Measurements from ENCODE around the gene PRR18.

GRCh38 chr6:166313255-166314070, 5.3 kb upstream of the PRR18 start:
- TF ChIP-seq CTCF (IDR thresholded peaks at IDR 0.05) (no peak), POLR2A (IDR thresholded peaks at IDR 0.05) (no peak)

Data from lower leg skin (tissue), 3 donors.